Measurements from ENCODE around the gene AFAP1L1.

- no peak for TF ChIP-seq CTCF (conservative IDR thresholded peaks at IDR 0.05; ENCODE audit: low read length)
- no peak for TF ChIP-seq EZH2phosphoT487 (IDR thresholded peaks at IDR 0.05; ENCODE audit: borderline replicate concordance, low read depth, low read length)
Measured at GRCh38 chr5:149356391-149356790, 84.7 kb downstream of the AFAP1L1 start.

All from OCI-LY7 (cell line).